ENCODE measurements around the gene YWHAQ.

GRCh38 chr2:9585486-9585885, 45.3 kb downstream of the YWHAQ start:
- TF ChIP-seq CTCF (IDR thresholded peaks at IDR 0.05 in 4 of 5, conservative IDR thresholded peaks at IDR 0.05 in 1 of 5) (no peak), POLR2A (IDR thresholded peaks at IDR 0.05) (no peak)

Measured in gastrocnemius medialis (tissue), 4 donors.